ENCODE results near the gene CYP19A1. TPM values are rescaled to one million over a fixed set of nuclear protein-coding genes. Genes with fewer than 3 reads are reported as not detected.
A peak's percentile ranks its signal among the peaks of the same experiment; 100 is the strongest.

Gene CYP19A1
- total and polyA plus RNA-seq, 5 donors from 2014 or later, result 0.52 TPM; not detected in 4

DNA sequence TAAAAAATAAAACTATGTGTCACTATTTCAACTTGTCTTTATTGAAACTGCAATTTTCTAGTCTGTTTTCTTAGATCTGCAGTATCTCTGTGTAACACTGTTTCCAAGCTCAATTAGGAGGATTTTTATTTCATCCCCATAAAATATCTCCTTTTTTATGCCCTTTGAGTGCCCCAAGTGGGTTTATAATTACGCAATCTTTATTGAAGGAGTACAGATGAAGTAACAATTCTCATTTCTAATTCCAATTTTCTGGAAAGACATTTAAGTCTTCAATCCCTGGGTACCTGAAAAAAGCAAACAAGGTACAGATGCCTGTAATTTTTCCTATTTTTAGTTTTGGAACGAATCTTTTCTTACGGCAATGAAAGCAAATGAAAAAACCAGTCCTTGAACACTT lies 61.3 kb downstream of the CYP19A1 start:
- H3K4me1 ChIP-seq (ENCODE audit: control insufficient read depth, insufficient read depth, low read length, poor library complexity, severe bottlenecking), result no peaks in the 10 kb centered on the region
- no peak overlapping the region for H3K4me3 Mint-ChIP-seq

DNA sequence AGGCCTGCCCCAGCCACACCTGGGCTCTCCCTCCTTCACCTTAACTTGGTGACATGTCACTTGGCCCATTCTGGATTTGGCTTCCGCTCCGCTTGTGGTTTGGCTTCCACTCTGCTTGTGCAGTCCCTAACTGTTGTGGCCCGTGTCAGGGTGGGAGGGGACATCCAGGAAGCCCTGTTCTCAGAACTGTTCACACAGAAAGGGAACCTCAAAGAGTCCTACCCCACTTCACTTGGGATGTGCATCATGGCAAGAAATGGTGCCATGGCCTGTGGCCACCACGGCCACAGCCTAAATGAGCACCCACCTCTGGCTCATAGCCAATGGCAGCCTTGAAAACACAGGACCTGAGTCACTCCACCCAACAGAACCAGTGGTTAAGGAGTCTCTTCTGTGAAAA lies 63.4 kb downstream of the CYP19A1 start:
- H3K9me3 ChIP-seq (ENCODE audit: control insufficient read depth in 2 of 2, low read length in 2 of 2), result no peaks in the 10 kb centered on the region
- no peak overlapping the region for H3K27ac Mint-ChIP-seq
- no peaks in the 10 kb centered on the region for H3K27me3 ChIP-seq (ENCODE audit: control insufficient read depth, insufficient read depth, low read length)
- H3K4me1 ChIP-seq (ENCODE audit: control insufficient read depth, insufficient read depth, low read length, poor library complexity, severe bottlenecking), result no peaks in the 10 kb centered on the region
- no peaks in the 10 kb centered on the region for H3K36me3 ChIP-seq (ENCODE audit: control insufficient read depth, insufficient read depth, low read length)
- no peaks in the 10 kb centered on the region for H3K4me1 Mint-ChIP-seq
- no peak overlapping the region for H3K4me3 Mint-ChIP-seq
- ATAC-seq (ENCODE audit: low read depth in 2 of 2), result no peak
- H3K4me3 ChIP-seq (ENCODE audit: low read depth, low read length), result no peak overlapping the region
- no peaks in the 10 kb centered on the region for H3K9me3 Mint-ChIP-seq
- peaks cover 5% of the 10 kb centered on the region for H3K27me3 Mint-ChIP-seq
- no peaks in the 10 kb centered on the region for H3K36me3 Mint-ChIP-seq
- no peak overlapping the region for H3K27ac ChIP-seq (ENCODE audit: insufficient read depth, low read length, poor library complexity, severe bottlenecking)
- no peak for DNase-seq

More for the DNA sequence above, 61.3 kb downstream of the CYP19A1 start:
- Histone ChIP-seq H3K9me3 (ENCODE audit: control insufficient read depth in 2 of 2, low read length in 2 of 2) (no peaks in the 10 kb centered on the region), H3K27ac (ENCODE audit: insufficient read depth, low read length, poor library complexity, severe bottlenecking) (no peak overlapping the region), H3K4me3 (ENCODE audit: low read depth, low read length) (no peak overlapping the region), H3K36me3 (ENCODE audit: control insufficient read depth, insufficient read depth, low read length) (no peaks in the 10 kb centered on the region), H3K27me3 (ENCODE audit: control insufficient read depth, insufficient read depth, low read length) (no peaks in the 10 kb centered on the region)
- no peak for ATAC-seq (ENCODE audit: low read depth in 2 of 2)
- Mint-ChIP-seq H3K36me3 (no peaks in the 10 kb centered on the region), H3K27ac (no peak overlapping the region), H3K4me1 (peaks cover 0 to 4% (median 0%) of the 10 kb centered on the region in 4 donors), H3K27me3 (peaks cover 5% of the 10 kb centered on the region), H3K9me3 (no peaks in the 10 kb centered on the region)
- no peak for DNase-seq

GRCh38 chr15:51270706-51271105 lies 67.7 kb downstream of the CYP19A1 start:
- Mint-ChIP-seq H3K9me3 (peaks cover 0 to 2% (median 0%) of the 10 kb centered on the region in 7 donors), H3K27ac (no peak overlapping the region), H3K36me3 (no peaks in the 10 kb centered on the region), H3K27me3 (peaks cover 23% of the 10 kb centered on the region), H3K4me3 (no peak overlapping the region), H3K4me1 (peaks cover 0 to 3% (median 1%) of the 10 kb centered on the region in 4 donors)
- ATAC-seq (ENCODE audit: low read depth in 2 of 2) (no peak), DNase-seq (no peak)
- H3K27ac ChIP-seq (ENCODE audit: insufficient read depth, low read length, poor library complexity, severe bottlenecking), result no peak overlapping the region
- H3K4me1 ChIP-seq (ENCODE audit: control insufficient read depth, insufficient read depth, low read length, poor library complexity, severe bottlenecking), result no peaks in the 10 kb centered on the region
- no peaks in the 10 kb centered on the region for H3K36me3 ChIP-seq (ENCODE audit: control insufficient read depth, insufficient read depth, low read length)
- peaks cover 0 to 2% of the 10 kb centered on the region in 2 experiments for H3K9me3 ChIP-seq (ENCODE audit: control insufficient read depth in 2 of 2, low read length in 2 of 2)
- peaks cover 16% of the 10 kb centered on the region for H3K27me3 ChIP-seq (ENCODE audit: control insufficient read depth, insufficient read depth, low read length)
- no peak overlapping the region for H3K4me3 ChIP-seq (ENCODE audit: low read depth, low read length)

DNA sequence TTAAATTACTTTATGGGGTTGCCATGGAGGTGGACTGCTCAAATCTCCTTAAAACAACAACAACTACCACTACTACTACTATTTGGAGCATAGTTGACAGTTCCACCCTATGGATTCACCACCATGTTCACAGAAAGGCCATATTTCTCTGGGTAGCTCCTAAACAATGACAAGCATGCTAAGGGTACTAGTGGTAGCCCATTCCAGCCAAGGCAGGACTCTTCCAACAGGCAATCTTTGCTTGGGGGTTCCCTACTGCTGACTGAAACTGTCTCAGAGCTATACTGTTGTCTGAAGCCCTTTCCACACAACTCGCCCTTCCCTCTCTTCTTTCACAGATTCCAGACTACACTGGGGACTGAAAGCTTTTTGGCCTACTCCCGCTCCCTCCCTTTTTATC lies 68.9 kb downstream of the CYP19A1 start:
- Mint-ChIP-seq H3K9me3 (peaks cover 0 to 3% (median 0%) of the 10 kb centered on the region in 7 donors), H3K4me3 (no peak overlapping the region), H3K36me3 (no peaks in the 10 kb centered on the region), H3K27me3 (peaks cover 23% of the 10 kb centered on the region), H3K4me1 (peaks cover 0 to 3% (median 1%) of the 10 kb centered on the region in 4 donors), H3K27ac (no peak overlapping the region)
- H3K9me3 ChIP-seq (ENCODE audit: control insufficient read depth in 2 of 2, low read length in 2 of 2), result peaks cover 0 to 2% of the 10 kb centered on the region in 2 experiments
- no peak for ATAC-seq (ENCODE audit: low read depth in 2 of 2)
- no peak overlapping the region for H3K4me3 ChIP-seq (ENCODE audit: low read depth, low read length)
- H3K4me1 ChIP-seq (ENCODE audit: control insufficient read depth, insufficient read depth, low read length, poor library complexity, severe bottlenecking), result no peaks in the 10 kb centered on the region
- H3K27me3 ChIP-seq (ENCODE audit: control insufficient read depth, insufficient read depth, low read length), result peaks cover 16% of the 10 kb centered on the region
- no peak for DNase-seq
- no peak overlapping the region for H3K27ac ChIP-seq (ENCODE audit: insufficient read depth, low read length, poor library complexity, severe bottlenecking)
- H3K36me3 ChIP-seq (ENCODE audit: control insufficient read depth, insufficient read depth, low read length), result no peaks in the 10 kb centered on the region

DNA sequence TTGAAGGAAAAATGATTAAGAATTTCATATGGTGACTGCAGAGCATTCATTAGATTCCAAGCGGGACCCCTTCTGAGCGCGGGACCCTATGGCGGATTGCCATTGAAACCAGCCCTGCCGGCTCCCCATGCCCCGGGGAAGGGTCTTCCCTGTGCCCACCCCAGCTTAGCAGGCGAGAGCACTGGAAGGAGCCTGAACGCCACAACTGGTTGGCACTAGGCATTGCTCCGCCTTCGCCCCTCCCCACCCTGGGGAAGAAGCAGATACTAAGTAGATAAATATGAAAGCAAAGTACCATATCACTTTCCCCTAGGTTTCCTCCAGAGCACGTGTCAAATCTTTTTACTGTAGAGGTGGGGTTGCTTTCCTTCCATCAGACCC lies 70.7 kb downstream of the CYP19A1 start:
- peaks cover 20% of the 10 kb centered on the region for H3K27me3 ChIP-seq (ENCODE audit: control insufficient read depth, insufficient read depth, low read length)
- H3K4me3 ChIP-seq (ENCODE audit: low read depth, low read length), result no peak overlapping the region
- no peaks in the 10 kb centered on the region for H3K36me3 ChIP-seq (ENCODE audit: control insufficient read depth, insufficient read depth, low read length)
- H3K4me1 ChIP-seq (ENCODE audit: control insufficient read depth, insufficient read depth, low read length, poor library complexity, severe bottlenecking), result no peaks in the 10 kb centered on the region
- no peak overlapping the region for H3K27ac Mint-ChIP-seq
- peaks cover 0 to 2% of the 10 kb centered on the region in 2 experiments for H3K9me3 ChIP-seq (ENCODE audit: control insufficient read depth in 2 of 2, low read length in 2 of 2)
- peaks cover 0 to 3% (median 1%) of the 10 kb centered on the region in 4 donors for H3K4me1 Mint-ChIP-seq
- no peaks in the 10 kb centered on the region for H3K36me3 Mint-ChIP-seq
- peaks cover 0 to 3% (median 0%) of the 10 kb centered on the region in 7 donors for H3K9me3 Mint-ChIP-seq
- ATAC-seq (ENCODE audit: low read depth in 2 of 2) (peak in 1 of 2 donors; percentile 22), DNase-seq (no peak)
- H3K4me3 Mint-ChIP-seq, result no peak overlapping the region
- no peak overlapping the region for H3K27ac ChIP-seq (ENCODE audit: insufficient read depth, low read length, poor library complexity, severe bottlenecking)
- peaks cover 23% of the 10 kb centered on the region for H3K27me3 Mint-ChIP-seq

DNA sequence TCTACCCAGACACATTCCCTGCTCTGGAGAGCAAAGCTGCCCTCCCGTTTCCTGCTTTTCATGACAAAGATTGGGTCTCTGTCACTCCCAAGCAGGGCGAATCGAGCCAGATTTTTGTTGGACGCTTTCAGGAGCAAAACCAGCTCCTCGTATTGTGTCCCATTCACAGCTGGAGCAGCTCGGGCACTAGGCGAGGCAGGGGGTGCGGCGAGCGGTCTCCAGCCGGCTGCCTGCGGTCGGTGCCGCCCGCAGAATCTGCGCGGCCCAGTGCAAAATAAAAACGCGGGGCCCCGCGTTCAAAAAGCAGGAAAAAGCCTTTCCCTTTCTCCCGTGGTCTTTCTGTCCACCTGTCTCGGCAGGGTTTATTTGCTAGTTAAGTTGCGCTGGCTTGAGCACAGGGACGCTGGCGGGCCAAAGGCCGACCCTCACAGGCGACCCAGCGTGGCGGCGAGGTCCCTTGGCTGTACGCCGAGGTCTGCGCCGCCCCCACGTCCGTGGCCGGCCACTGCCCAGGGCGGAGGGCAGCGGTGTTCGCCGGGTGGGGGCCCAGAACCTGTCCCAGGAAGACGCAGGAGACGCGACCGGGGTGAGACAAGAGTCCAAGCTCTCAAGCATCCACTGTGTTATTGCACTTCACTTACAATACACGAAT lies 71.2 kb downstream of the CYP19A1 start:
- peaks cover 0 to 3% (median 0%) of the 10 kb centered on the region in 7 donors for H3K9me3 Mint-ChIP-seq
- H3K27ac Mint-ChIP-seq, result no peak overlapping the region
- H3K4me3 Mint-ChIP-seq, result no peak overlapping the region
- no peak overlapping the region for H3K27ac ChIP-seq (ENCODE audit: insufficient read depth, low read length, poor library complexity, severe bottlenecking)
- ATAC-seq (ENCODE audit: low read depth in 2 of 2), result no peak
- peaks cover 0 to 2% of the 10 kb centered on the region in 2 experiments for H3K9me3 ChIP-seq (ENCODE audit: control insufficient read depth in 2 of 2, low read length in 2 of 2)
- no peaks in the 10 kb centered on the region for H3K36me3 Mint-ChIP-seq
- H3K4me1 ChIP-seq (ENCODE audit: control insufficient read depth, insufficient read depth, low read length, poor library complexity, severe bottlenecking), result no peaks in the 10 kb centered on the region
- peaks cover 20% of the 10 kb centered on the region for H3K27me3 ChIP-seq (ENCODE audit: control insufficient read depth, insufficient read depth, low read length)
- H3K4me3 ChIP-seq (ENCODE audit: low read depth, low read length), result no peak overlapping the region
- H3K27me3 Mint-ChIP-seq, result peaks cover 23% of the 10 kb centered on the region
- peaks cover 0 to 3% (median 1%) of the 10 kb centered on the region in 4 donors for H3K4me1 Mint-ChIP-seq
- DNase-seq, result no peak
- no peaks in the 10 kb centered on the region for H3K36me3 ChIP-seq (ENCODE audit: control insufficient read depth, insufficient read depth, low read length)

- Mint-ChIP-seq H3K36me3 (no peaks in the 10 kb centered on the region), H3K27me3 (peaks cover 23% of the 10 kb centered on the region), H3K4me3 (no peak overlapping the region), H3K9me3 (peaks cover 0 to 3% (median 1%) of the 10 kb centered on the region in 7 donors), H3K4me1 (peaks cover 0 to 3% (median 1%) of the 10 kb centered on the region in 4 donors), H3K27ac (no peak overlapping the region)
- Histone ChIP-seq H3K4me1 (ENCODE audit: control insufficient read depth, insufficient read depth, low read length, poor library complexity, severe bottlenecking) (no peaks in the 10 kb centered on the region), H3K27ac (ENCODE audit: insufficient read depth, low read length, poor library complexity, severe bottlenecking) (no peak overlapping the region), H3K36me3 (ENCODE audit: control insufficient read depth, insufficient read depth, low read length) (no peaks in the 10 kb centered on the region), H3K4me3 (ENCODE audit: low read depth, low read length) (no peak overlapping the region), H3K9me3 (ENCODE audit: control insufficient read depth in 2 of 2, low read length in 2 of 2) (peaks cover 0 to 2% of the 10 kb centered on the region in 2 experiments), H3K27me3 (ENCODE audit: control insufficient read depth, insufficient read depth, low read length) (peaks cover 20% of the 10 kb centered on the region)
- no peak for ATAC-seq (ENCODE audit: low read depth in 2 of 2)
- DNase-seq, result no peak
Observed at GRCh38 chr15:51266656-51267050, 71.7 kb downstream of the CYP19A1 start.

DNA sequence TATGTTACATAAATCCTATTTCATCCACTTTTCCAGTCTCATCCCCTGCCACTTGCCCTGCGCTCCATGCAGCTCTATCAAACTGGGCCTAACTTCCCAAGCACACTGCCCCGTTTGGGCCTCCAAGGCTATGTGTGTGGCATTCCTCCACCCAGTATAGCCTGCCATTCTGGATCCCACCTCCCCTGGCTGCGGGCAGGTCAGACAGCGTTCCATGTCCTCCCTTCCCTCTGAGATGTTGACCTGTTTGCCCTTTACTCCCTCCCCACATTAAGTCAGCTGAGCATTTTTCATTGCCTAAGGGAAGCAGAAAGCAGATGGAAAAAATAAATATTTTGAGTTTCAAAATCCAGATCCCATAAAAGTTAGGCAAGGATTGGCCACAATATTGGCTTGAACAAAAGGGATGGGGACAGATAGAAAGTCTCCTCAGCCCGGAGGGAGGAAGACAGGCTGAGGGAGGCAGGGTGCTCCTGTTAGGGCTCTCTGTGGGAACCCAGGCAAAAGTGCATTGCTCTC lies 73.3 kb downstream of the CYP19A1 start:
- H3K27me3 Mint-ChIP-seq, result peaks cover 23% of the 10 kb centered on the region
- H3K27ac ChIP-seq (ENCODE audit: insufficient read depth, low read length, poor library complexity, severe bottlenecking), result no peak overlapping the region
- no peak for ATAC-seq (ENCODE audit: low read depth in 2 of 2)
- H3K27me3 ChIP-seq (ENCODE audit: control insufficient read depth, insufficient read depth, low read length), result peaks cover 20% of the 10 kb centered on the region
- H3K27ac Mint-ChIP-seq, result no peak overlapping the region
- H3K36me3 ChIP-seq (ENCODE audit: control insufficient read depth, insufficient read depth, low read length), result no peaks in the 10 kb centered on the region
- H3K36me3 Mint-ChIP-seq, result no peaks in the 10 kb centered on the region
- H3K4me3 ChIP-seq (ENCODE audit: low read depth, low read length), result no peak overlapping the region
- H3K4me1 ChIP-seq (ENCODE audit: control insufficient read depth, insufficient read depth, low read length, poor library complexity, severe bottlenecking), result no peaks in the 10 kb centered on the region
- no peak overlapping the region for H3K4me3 Mint-ChIP-seq
- H3K9me3 ChIP-seq (ENCODE audit: control insufficient read depth in 2 of 2, low read length in 2 of 2), result peaks cover 0 to 2% of the 10 kb centered on the region in 2 experiments
- H3K9me3 Mint-ChIP-seq, result peaks cover 0 to 8% (median 2%) of the 10 kb centered on the region in 7 donors
- peaks cover 0 to 3% (median 1%) of the 10 kb centered on the region in 4 donors for H3K4me1 Mint-ChIP-seq
- DNase-seq, result no peak

Measured in CD4-positive, CD25-positive, alpha-beta regulatory T cell (primary cell).